Ishikawa (cell line): Measurements from ENCODE around the gene ADD2.

ENCODE experiments used
- EP300 ChIP-seq: IDR thresholded peaks from 2 replicates; pipeline ENCODE4 v1.6.1; 2012; ENCODE audit warnings: borderline replicate concordance
- FOXM1 ChIP-seq: IDR thresholded peaks from 2 replicates; pipeline ENCODE4 v1.6.1; 2012; ENCODE audit warnings: low read depth, borderline replicate concordance
- NFIC ChIP-seq: IDR thresholded peaks from 2 replicates; pipeline ENCODE4 v1.6.1; 2012
- REST ChIP-seq: IDR thresholded peaks from 2 replicates; pipeline ENCODE4 v1.6.1; 2012; ENCODE audit warnings: low read depth, mild to moderate bottlenecking
- TAF1 ChIP-seq: IDR thresholded peaks from 2 replicates; pipeline ENCODE4 v1.6.1; 2012; ENCODE audit warnings: low read depth, mild to moderate bottlenecking
- TCF12 ChIP-seq: IDR thresholded peaks from 2 replicates; pipeline ENCODE4 v1.6.1; 2012; ENCODE audit warnings: low read depth
- TF ChIP-seq, protein P1 (sequence below): IDR thresholded peaks from 2 replicates; pipeline ENCODE4 v1.6.1; 2012

DNA sequence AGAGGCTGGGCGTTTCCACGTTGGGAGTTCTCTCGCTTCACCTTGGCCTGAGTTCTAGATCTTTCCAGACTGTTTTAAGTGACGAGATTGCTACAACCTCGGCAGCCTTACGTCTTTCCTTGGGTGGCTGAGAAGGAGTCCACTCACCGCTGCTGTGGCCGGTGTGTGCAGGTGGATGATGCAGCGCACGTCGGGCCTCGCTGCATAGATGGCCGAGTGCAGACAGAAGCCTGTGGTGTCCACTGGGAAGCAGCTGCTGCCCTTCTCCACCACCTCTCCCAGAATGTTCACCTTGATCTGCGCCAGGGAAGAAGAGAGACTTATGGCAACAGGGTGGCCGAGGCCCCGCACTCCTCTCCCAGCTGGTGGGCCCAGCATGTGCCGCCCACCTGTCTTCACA, 75.7 kb downstream of the ADD2 start:
- TF ChIP-seq NFIC (no peak), FOXM1 (no peak), REST (no peak), EP300 (no peak), TAF1 (no peak), TCF12 (no peak)
- TF ChIP-seq, protein P1, sequence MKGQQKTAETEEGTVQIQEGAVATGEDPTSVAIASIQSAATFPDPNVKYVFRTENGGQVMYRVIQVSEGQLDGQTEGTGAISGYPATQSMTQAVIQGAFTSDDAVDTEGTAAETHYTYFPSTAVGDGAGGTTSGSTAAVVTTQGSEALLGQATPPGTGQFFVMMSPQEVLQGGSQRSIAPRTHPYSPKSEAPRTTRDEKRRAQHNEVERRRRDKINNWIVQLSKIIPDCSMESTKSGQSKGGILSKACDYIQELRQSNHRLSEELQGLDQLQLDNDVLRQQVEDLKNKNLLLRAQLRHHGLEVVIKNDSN = no peak
